ENCODE data around the gene TMEM243. TPM values are rescaled to one million over a fixed set of nuclear protein-coding genes. Genes with fewer than 3 reads are reported as not detected.
A peak's percentile ranks its signal among the peaks of the same experiment; 100 is the strongest.
"Not testable (repeated sequence)": the region's sequence is repeated elsewhere in the genome, so short reads cannot be mapped to it uniquely, and the experiment has no call there.

Gene TMEM243
- total and polyA plus RNA-seq, 2 donors (not counting 1 experiment from before 2014, with no cell fraction given), result 161 to 164 TPM

GRCh38 chr7:87206361-87206760 lies 13.2 kb downstream of the TMEM243 start:
- Histone ChIP-seq H3K4me2 (replicated peaks; ENCODE audit: low read depth, low read length, poor library complexity, severe bottlenecking) (no peak overlapping the region), H3K27me3 (replicated peaks in 1 of 4; ENCODE audit: control extremely low read depth in 1 of 4, control insufficient read depth in 3 of 4, insufficient read depth in 4 of 4, low read length in 3 of 4) (no peaks in the 10 kb centered on the region), H3K9me3 (ENCODE audit: control extremely low read depth in 1 of 3, control insufficient read depth in 2 of 3, insufficient read depth in 1 of 3, low read length in 2 of 3) (peaks cover 0 to 32% (median 27%) of the 10 kb centered on the region in 3 donors), H4K20me1 (ENCODE audit: control insufficient read depth, insufficient read depth, low read length, poor library complexity, severe bottlenecking) (peaks cover 96% of the 10 kb centered on the region), H3K4me3 (ENCODE audit: control extremely low read depth in 1 of 5, extremely low read depth in 1 of 5, insufficient read depth in 1 of 5, low read depth in 2 of 5, low read length in 4 of 5) (no peak overlapping the region), H3K27ac (ENCODE audit: low read length in 2 of 2) (peak overlapping the region in 1 of 2 donors; percentile 6), H3K4me1 (ENCODE audit: control insufficient read depth in 2 of 2, insufficient read depth in 2 of 2, low read length in 2 of 2) (peaks cover 53 to 56% of the 10 kb centered on the region in 2 donors), H3K36me3 (replicated peaks in 1 of 2; ENCODE audit: control extremely low read depth in 1 of 2, control insufficient read depth in 1 of 2, extremely low read depth in 1 of 2, insufficient read depth in 2 of 2, low read length in 1 of 2) (peaks cover 9 to 64% of the 10 kb centered on the region in 2 experiments), H2AFZ (ENCODE audit: insufficient read depth, low read depth, low read length, poor library complexity, severe bottlenecking) (no peak overlapping the region), H3K9ac (ENCODE audit: low read length) (no peak overlapping the region), H3K79me2 (ENCODE audit: control insufficient read depth, insufficient read depth, low read length) (peaks cover 99% of the 10 kb centered on the region)
- ATAC-seq (ENCODE audit: low read depth) (no peak), DNase-seq (no peak)
- intact Hi-C loops (cut with micrococcal nuclease), result no loop called here
- peak overlapping the region; percentile 62 for H3K27ac Mint-ChIP-seq
- peaks cover 16% of the 10 kb centered on the region for H3K9me3 Mint-ChIP-seq (ENCODE audit: insufficient read depth)
- CTCF ChIA-PET, result no interaction called here
- H3K4me3 Mint-ChIP-seq, result no peak overlapping the region
- TF ChIP-seq CTCF (IDR thresholded peaks at IDR 0.05) (no peak), EZH2 (IDR thresholded peaks at IDR 0.05; ENCODE audit: borderline replicate concordance, insufficient read depth, low read depth, low read length, poor library complexity, severe bottlenecking) (no peak)
- H3K27me3 Mint-ChIP-seq, result no peaks in the 10 kb centered on the region
- peaks cover 77% of the 10 kb centered on the region for H3K4me1 Mint-ChIP-seq
- WGBS (ENCODE audit: insufficient coverage), result 100% methylated on average over 1 of the region's 1 CpG
- POLR2A ChIA-PET, result no interaction called here

GRCh38 chr7:87205701-87206100 lies 13.8 kb downstream of the TMEM243 start:
- CTCF ChIA-PET; DNase-seq; H3K4me3 ChIP-seq (ENCODE audit: control extremely low read depth in 1 of 5, extremely low read depth in 1 of 5, insufficient read depth in 1 of 5, low read depth in 2 of 5, low read length in 4 of 5); H2AFZ ChIP-seq (ENCODE audit: insufficient read depth, low read depth, low read length, poor library complexity, severe bottlenecking); intact Hi-C loops (cut with micrococcal nuclease); H3K27me3 ChIP-seq (replicated peaks in 1 of 4; ENCODE audit: control extremely low read depth in 1 of 4, control insufficient read depth in 3 of 4, insufficient read depth in 4 of 4, low read length in 3 of 4); POLR2A ChIA-PET; H3K4me2 ChIP-seq (replicated peaks; ENCODE audit: low read depth, low read length, poor library complexity, severe bottlenecking); H3K4me3 Mint-ChIP-seq; H3K27ac ChIP-seq (ENCODE audit: low read length in 2 of 2); H3K27ac Mint-ChIP-seq; H3K9ac ChIP-seq (ENCODE audit: low read length); H3K27me3 Mint-ChIP-seq; ATAC-seq (ENCODE audit: low read depth): not testable (repeated sequence)
- peaks cover 96% of the 10 kb centered on the region for H4K20me1 ChIP-seq (ENCODE audit: control insufficient read depth, insufficient read depth, low read length, poor library complexity, severe bottlenecking)
- peaks cover 99% of the 10 kb centered on the region for H3K79me2 ChIP-seq (ENCODE audit: control insufficient read depth, insufficient read depth, low read length)
- H3K9me3 ChIP-seq (ENCODE audit: control extremely low read depth in 1 of 3, control insufficient read depth in 2 of 3, insufficient read depth in 1 of 3, low read length in 2 of 3), result peaks cover 0 to 32% (median 27%) of the 10 kb centered on the region in 3 donors
- Mint-ChIP-seq H3K9me3 (ENCODE audit: insufficient read depth) (peaks cover 16% of the 10 kb centered on the region), H3K4me1 (peaks cover 77% of the 10 kb centered on the region)
- no CpG with 5 or more reads among the region's 3 CpGs for WGBS (ENCODE audit: insufficient coverage)
- H3K4me1 ChIP-seq (ENCODE audit: control insufficient read depth in 2 of 2, insufficient read depth in 2 of 2, low read length in 2 of 2), result peaks cover 51 to 55% of the 10 kb centered on the region in 2 donors
- H3K36me3 ChIP-seq (replicated peaks in 1 of 2; ENCODE audit: control extremely low read depth in 1 of 2, control insufficient read depth in 1 of 2, extremely low read depth in 1 of 2, insufficient read depth in 2 of 2, low read length in 1 of 2), result peaks cover 9 to 59% of the 10 kb centered on the region in 2 experiments
